WTC11 (cell line): ENCODE measurements around the gene TMEM204. TPM values are rescaled to one million over a fixed set of nuclear protein-coding genes. Genes with fewer than 3 reads are reported as not detected.

ENCODE experiments used
- ATAC-seq: fragments of 200-7000 bp; cut with Tn5 transposase; 2 replicates; pipeline ENCODE4 v1.10.0; 2021; ENCODE audit warnings: mild to moderate bottlenecking, moderate library complexity
- CTCF ChIA-PET: fragments of 300-600 bp; sonication (Branson Sonifier 250); formaldehyde crosslinking; loops from one replicate; lab custom pipeline; 2021; ENCODE audit warnings: antibody characterized with exemption; lab: Charles Lee
- POLR2A ChIA-PET: fragments of 350-600 bp; sonication (Branson Sonifier 250); formaldehyde crosslinking; loops from one replicate; lab custom pipeline; 2021; ENCODE audit warnings: antibody characterized with exemption; lab: Charles Lee
- DNase-seq: peaks from one replicate; pipeline ENCODE4 v3.0.0; 2021; ENCODE audit warnings: low spot score
- H3K27ac Mint-ChIP-seq: 2 replicates; pipeline ENCODE4 v1.8.0; 2021; ENCODE audit warnings: mixed read lengths
- H3K27me3 Mint-ChIP-seq: 2 replicates; pipeline ENCODE4 v1.8.0; 2021; ENCODE audit warnings: low read depth, mild to moderate bottlenecking, moderate library complexity, mixed read lengths
- H3K36me3 Mint-ChIP-seq: 2 replicates; pipeline ENCODE4 v1.8.0; 2021; ENCODE audit warnings: mixed read lengths
- H3K4me1 Mint-ChIP-seq: 2 replicates; pipeline ENCODE4 v1.8.0; 2022; ENCODE audit warnings: mixed read lengths
- H3K4me3 Mint-ChIP-seq: 2 replicates; pipeline ENCODE4 v1.8.0; 2021; ENCODE audit warnings: mild to moderate bottlenecking, moderate library complexity, mixed read lengths
- H3K9me3 Mint-ChIP-seq: 2 replicates; pipeline ENCODE4 v1.8.0; 2021; ENCODE audit warnings: mixed read lengths
- AR ChIP-seq: fragments of 250-450 bp; sonication (Bioruptor Pico); IDR thresholded peaks from 2 replicates; pipeline ENCODE4 v1.9.0; 2021; ENCODE audit warnings: mild to moderate bottlenecking
- ATF2 ChIP-seq: sonication (generic); formaldehyde crosslinking; IDR thresholded peaks from 2 replicates; pipeline ENCODE4 v1.8.1; 2022; ENCODE audit warnings: low read depth, missing genetic modification reagents, borderline replicate concordance
- CBFB ChIP-seq: sonication (generic); formaldehyde crosslinking; IDR thresholded peaks from 2 replicates; pipeline ENCODE4 v1.8.1; 2022; ENCODE audit warnings: mild to moderate bottlenecking, low read depth, missing genetic modification reagents
- FOXJ3 ChIP-seq: sonication (generic); formaldehyde crosslinking; IDR thresholded peaks from 2 replicates; pipeline ENCODE4 v1.9.0; 2021; ENCODE audit warnings: missing genetic modification reagents, mild to moderate bottlenecking, borderline replicate concordance
- FOXP4 ChIP-seq: sonication (generic); formaldehyde crosslinking; IDR thresholded peaks from 2 replicates; pipeline ENCODE4 v1.8.0; 2022; ENCODE audit warnings: mild to moderate bottlenecking, missing genetic modification reagents
- GABPB1 ChIP-seq: sonication (generic); formaldehyde crosslinking; IDR thresholded peaks from 2 replicates; pipeline ENCODE4 v1.8.1; 2023; ENCODE audit warnings: mild to moderate bottlenecking, missing genetic modification reagents
- GTF2I ChIP-seq: fragments of 250-450 bp; sonication (Bioruptor Pico); conservative IDR thresholded peaks from 2 replicates; pipeline ENCODE4 v1.4.0; 2021; ENCODE audit warnings: mild to moderate bottlenecking
- JAZF1 ChIP-seq: fragments of 250-450 bp; sonication (Bioruptor Pico); IDR thresholded peaks from 2 replicates; pipeline ENCODE4 v1.9.0; 2021; ENCODE audit warnings: moderate library complexity, mild to moderate bottlenecking, inconsistent platforms
- MLX ChIP-seq: sonication (generic); formaldehyde crosslinking; IDR thresholded peaks from 2 replicates; pipeline ENCODE4 v1.8.1; 2023; ENCODE audit warnings: mild to moderate bottlenecking, missing genetic modification reagents, moderate library complexity
- MXD4 ChIP-seq: fragments of 250-450 bp; sonication (Bioruptor Pico); IDR thresholded peaks from 2 replicates; pipeline ENCODE4 v1.8.0; 2021; ENCODE audit warnings: mild to moderate bottlenecking, moderate library complexity, borderline replicate concordance
- NFE2L1 ChIP-seq: sonication (generic); formaldehyde crosslinking; IDR thresholded peaks from 2 replicates; pipeline ENCODE4 v1.8.1; 2023; ENCODE audit warnings: missing genetic modification reagents
- NR2C2 ChIP-seq: sonication (generic); formaldehyde crosslinking; IDR thresholded peaks from 2 replicates; pipeline ENCODE4 v1.8.0; 2022; ENCODE audit warnings: mild to moderate bottlenecking, missing genetic modification reagents
- OVOL2 ChIP-seq: fragments of 250-450 bp; sonication (Bioruptor Pico); IDR thresholded peaks from 2 replicates; pipeline ENCODE4 v1.9.0; 2021; ENCODE audit warnings: mild to moderate bottlenecking, borderline replicate concordance
- PRRX2 ChIP-seq: fragments of 250-450 bp; sonication (Bioruptor Pico); IDR thresholded peaks from 2 replicates; pipeline ENCODE4 v1.8.0; 2021; ENCODE audit warnings: mild to moderate bottlenecking
- SMAD3 ChIP-seq: sonication (generic); formaldehyde crosslinking; IDR thresholded peaks from 2 replicates; pipeline ENCODE4 v1.8.0; 2022; ENCODE audit warnings: missing genetic modification reagents, mild to moderate bottlenecking, borderline replicate concordance
- TCF7 ChIP-seq: sonication (generic); formaldehyde crosslinking; IDR thresholded peaks from 2 replicates; pipeline ENCODE4 v1.8.0; 2022; ENCODE audit warnings: mild to moderate bottlenecking, low read depth, missing genetic modification reagents, moderate library complexity
- TEAD4 ChIP-seq: sonication (generic); formaldehyde crosslinking; IDR thresholded peaks from 2 replicates; pipeline ENCODE4 v1.8.0; 2022; ENCODE audit warnings: mild to moderate bottlenecking, missing genetic modification reagents
- USF2 ChIP-seq: sonication (generic); formaldehyde crosslinking; IDR thresholded peaks from 2 replicates; pipeline ENCODE4 v1.8.1; 2023; ENCODE audit warnings: mild to moderate bottlenecking, missing genetic modification reagents, moderate library complexity
- ZNF317 ChIP-seq: sonication (generic); formaldehyde crosslinking; IDR thresholded peaks from 2 replicates; pipeline ENCODE4 v1.8.1; 2023; ENCODE audit warnings: low read depth, mild to moderate bottlenecking, moderate library complexity, missing genetic modification reagents, borderline replicate concordance
- ZNF416 ChIP-seq: fragments of 250-450 bp; sonication (Bioruptor Pico); IDR thresholded peaks from 2 replicates; pipeline ENCODE4 v1.9.0; 2021; ENCODE audit warnings: mild to moderate bottlenecking, inconsistent platforms
- ZSCAN18 ChIP-seq: fragments of 250-450 bp; sonication (Bioruptor Pico); IDR thresholded peaks from 2 replicates; pipeline ENCODE4 v2.1.2; 2022; ENCODE audit warnings: mild to moderate bottlenecking, moderate library complexity
- total RNA-seq: library from RNA; stranded (reverse); gene quantifications from 3 replicates; pipeline ENCODE4 v1.2.3, GENCODE V29; 2021

The TMEM204 gene
- total RNA-seq, 1 experiment from 2014 or later = 0.35 TPM

- DNase-seq (no peak), ATAC-seq (no peak)
- no peak for TF ChIP-seq ZSCAN18 (CRISPR knock-in tag)
- no peak for TF ChIP-seq GTF2I (CRISPR knock-in tag)
- TF ChIP-seq MXD4 (CRISPR knock-in tag) = no peak
- no peak for TF ChIP-seq NR2C2 (CRISPR knock-in tag)
- no peak for TF ChIP-seq ATF2 (CRISPR knock-in tag)
- no peak for TF ChIP-seq FOXP4 (CRISPR knock-in tag)
- TF ChIP-seq TCF7 (CRISPR knock-in tag) = no peak
- no peak for TF ChIP-seq AR (CRISPR knock-in tag)
- no peak for TF ChIP-seq USF2 (CRISPR knock-in tag)
- no peak for TF ChIP-seq GABPB1 (CRISPR knock-in tag)
- TF ChIP-seq ZNF416 (CRISPR knock-in tag) = no peak
- Mint-ChIP-seq H3K27me3 (no peaks in the 10 kb centered on the region), H3K9me3 (no peaks in the 10 kb centered on the region), H3K4me3 (peak overlapping the region; percentile 92), H3K27ac (peak overlapping the region; percentile 98), H3K4me1 (peaks cover 10% of the 10 kb centered on the region; the same call in 1 of the 2 replicates), H3K36me3 (no peaks in the 10 kb centered on the region; the same call in 1 of the 2 replicates)
- POLR2A ChIA-PET = interaction anchor here (0.7 to 1.5 kb wide), 2 partner anchors 114 to 185 kb away, joined by 3 to 5 read pairs; no protein-coding TSS in a partner anchor
- CTCF ChIA-PET = interaction anchor here (0.7 to 1.5 kb wide), 5 partner anchors 21 to 332 kb away, joined by 3 to 5 read pairs (median 3); partner anchors contain the start of gene MAPK8IP3
These were observed 41.2 kb upstream of the TMEM204 start for GRCh38 chr16:1492082-1492922.

- ChIA-PET POLR2A (interaction anchor here (1.0 to 1.5 kb wide), 2 partner anchors 19 to 115 kb away, joined by 3 to 4 read pairs; no protein-coding TSS in a partner anchor), CTCF (interaction anchor here (0.7 to 1.5 kb wide), 7 partner anchors 21 to 333 kb away, joined by 3 to 5 read pairs (median 3); partner anchors contain the start of gene MAPK8IP3)
- Mint-ChIP-seq H3K9me3 (no peaks in the 10 kb centered on the region), H3K4me3 (peak within 1 kb of the TSS; percentile 92), H3K27me3 (no peaks in the 10 kb centered on the region), H3K4me1 (peaks cover 10% of the 10 kb centered on the region; the same call in 1 of the 2 replicates), H3K27ac (peak within 1 kb of the TSS; percentile 98), H3K36me3 (no peaks in the 10 kb centered on the region; the same call in 1 of the 2 replicates)
- ATAC-seq = peak; percentile 81
- peak; percentile 77 for DNase-seq
- TF ChIP-seq CBFB (CRISPR knock-in tag) = no peak
- no peak for TF ChIP-seq ZNF317
- no peak for TF ChIP-seq MLX (CRISPR knock-in tag)
- no peak for TF ChIP-seq JAZF1 (CRISPR knock-in tag)
- TF ChIP-seq PRRX2 = no peak
- no peak for TF ChIP-seq ZSCAN18 (CRISPR knock-in tag)
- no peak for TF ChIP-seq SMAD3
- 0 out of 2 replicates have a peak, but pooled peaks have one; percentile 41 for TF ChIP-seq NFE2L1 (CRISPR knock-in tag)
- TF ChIP-seq OVOL2 = no peak
- TF ChIP-seq FOXJ3 (CRISPR knock-in tag) = no peak
- TF ChIP-seq TEAD4 (CRISPR knock-in tag) = no peak
These were observed 40.3 kb upstream of the TMEM204 start, which contains the start of gene TELO2 for GRCh38 chr16:1492923-1493745. TSS of gene TELO2 (plus strand) at chr16:1493360. CDS start at chr16:1494282, 922 bp downstream.
